Nephron (organoid): ENCODE data around the gene HMX3.
A peak's percentile ranks its signal among the peaks of the same experiment; 100 is the strongest.

Source experiments
- H3K27ac Mint-ChIP-seq, 3 experiments: 2 replicates each; pipeline ENCODE4 v1.8.0; 2020; ENCODE audit warnings: mixed read lengths in 3 of 3, mild to moderate bottlenecking in 2 of 3, moderate library complexity in 1 of 3
- H3K27me3 Mint-ChIP-seq: 2 replicates; pipeline ENCODE4 v1.8.0; 2021; ENCODE audit warnings: low read depth, mild to moderate bottlenecking, moderate library complexity, mixed read lengths
- H3K36me3 Mint-ChIP-seq: 2 replicates; pipeline ENCODE4 v1.8.0; 2020; ENCODE audit warnings: low read depth, mixed read lengths
- H3K4me1 Mint-ChIP-seq: 2 replicates; pipeline ENCODE4 v1.8.0; 2020; ENCODE audit warnings: mixed read lengths
- H3K4me3 Mint-ChIP-seq, 3 experiments: 2 replicates each; pipeline ENCODE4 v1.8.0; 2020; ENCODE audit warnings: mild to moderate bottlenecking in 3 of 3, mixed read lengths in 3 of 3, moderate library complexity in 2 of 3
- H3K9me3 Mint-ChIP-seq: 2 replicates; pipeline ENCODE4 v1.8.0; 2020; ENCODE audit warnings: mixed read lengths
- TF ChIP-seq, protein P1 (sequence below), 3 experiments: fragments of 200-600 bp; sonication (generic); IDR thresholded peaks; one replicate each; pipeline ENCODE4 v1.5.0; 2021; ENCODE audit warnings: antibody characterized with exemption in 3 of 3; ENCODE audit not compliant: unreplicated experiment in 3 of 3

HMX3 gene

DNA sequence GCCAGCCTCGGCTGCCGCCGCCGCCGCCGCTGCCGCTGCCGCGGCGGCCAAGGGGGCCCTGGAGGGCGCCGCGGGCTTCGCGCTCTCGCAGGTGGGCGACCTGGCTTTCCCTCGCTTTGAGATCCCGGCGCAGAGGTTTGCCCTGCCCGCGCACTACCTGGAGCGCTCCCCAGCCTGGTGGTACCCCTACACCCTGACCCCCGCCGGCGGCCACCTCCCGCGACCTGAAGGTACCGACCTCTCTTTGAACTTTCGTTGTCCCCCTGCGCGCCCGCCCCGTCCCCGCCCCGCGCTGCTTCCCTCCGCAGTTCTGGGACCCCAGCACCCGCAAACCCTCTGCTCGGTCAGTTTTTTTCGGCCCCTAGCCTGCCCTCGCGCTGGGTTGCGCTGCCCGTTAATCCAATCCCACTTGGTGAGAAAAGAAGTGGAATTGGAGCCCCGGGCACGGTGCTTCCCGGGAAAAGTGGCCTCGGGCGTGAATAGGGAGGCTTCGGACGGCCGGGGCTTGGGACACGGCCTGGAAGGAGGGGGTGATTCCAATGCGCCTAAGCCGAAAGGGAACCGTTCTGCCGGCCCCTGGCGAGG, 543 bp downstream of the HMX3 start:
- TF ChIP-seq, protein P1, sequence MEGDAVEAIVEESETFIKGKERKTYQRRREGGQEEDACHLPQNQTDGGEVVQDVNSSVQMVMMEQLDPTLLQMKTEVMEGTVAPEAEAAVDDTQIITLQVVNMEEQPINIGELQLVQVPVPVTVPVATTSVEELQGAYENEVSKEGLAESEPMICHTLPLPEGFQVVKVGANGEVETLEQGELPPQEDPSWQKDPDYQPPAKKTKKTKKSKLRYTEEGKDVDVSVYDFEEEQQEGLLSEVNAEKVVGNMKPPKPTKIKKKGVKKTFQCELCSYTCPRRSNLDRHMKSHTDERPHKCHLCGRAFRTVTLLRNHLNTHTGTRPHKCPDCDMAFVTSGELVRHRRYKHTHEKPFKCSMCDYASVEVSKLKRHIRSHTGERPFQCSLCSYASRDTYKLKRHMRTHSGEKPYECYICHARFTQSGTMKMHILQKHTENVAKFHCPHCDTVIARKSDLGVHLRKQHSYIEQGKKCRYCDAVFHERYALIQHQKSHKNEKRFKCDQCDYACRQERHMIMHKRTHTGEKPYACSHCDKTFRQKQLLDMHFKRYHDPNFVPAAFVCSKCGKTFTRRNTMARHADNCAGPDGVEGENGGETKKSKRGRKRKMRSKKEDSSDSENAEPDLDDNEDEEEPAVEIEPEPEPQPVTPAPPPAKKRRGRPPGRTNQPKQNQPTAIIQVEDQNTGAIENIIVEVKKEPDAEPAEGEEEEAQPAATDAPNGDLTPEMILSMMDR (IDR thresholded peaks at IDR 0.05; ENCODE audit: unreplicated experiment in 3 of 3): no peak
- H3K36me3 Mint-ChIP-seq: no peaks in the 10 kb centered on the region
- no peak overlapping the region for H3K27ac Mint-ChIP-seq
- peak overlapping the region; percentile 47 to 80 (median 67) for H3K4me3 Mint-ChIP-seq
- no peaks in the 10 kb centered on the region for H3K9me3 Mint-ChIP-seq
- H3K4me1 Mint-ChIP-seq: peaks cover 43% of the 10 kb centered on the region
- H3K27me3 Mint-ChIP-seq: peaks cover 97% of the 10 kb centered on the region

DNA sequence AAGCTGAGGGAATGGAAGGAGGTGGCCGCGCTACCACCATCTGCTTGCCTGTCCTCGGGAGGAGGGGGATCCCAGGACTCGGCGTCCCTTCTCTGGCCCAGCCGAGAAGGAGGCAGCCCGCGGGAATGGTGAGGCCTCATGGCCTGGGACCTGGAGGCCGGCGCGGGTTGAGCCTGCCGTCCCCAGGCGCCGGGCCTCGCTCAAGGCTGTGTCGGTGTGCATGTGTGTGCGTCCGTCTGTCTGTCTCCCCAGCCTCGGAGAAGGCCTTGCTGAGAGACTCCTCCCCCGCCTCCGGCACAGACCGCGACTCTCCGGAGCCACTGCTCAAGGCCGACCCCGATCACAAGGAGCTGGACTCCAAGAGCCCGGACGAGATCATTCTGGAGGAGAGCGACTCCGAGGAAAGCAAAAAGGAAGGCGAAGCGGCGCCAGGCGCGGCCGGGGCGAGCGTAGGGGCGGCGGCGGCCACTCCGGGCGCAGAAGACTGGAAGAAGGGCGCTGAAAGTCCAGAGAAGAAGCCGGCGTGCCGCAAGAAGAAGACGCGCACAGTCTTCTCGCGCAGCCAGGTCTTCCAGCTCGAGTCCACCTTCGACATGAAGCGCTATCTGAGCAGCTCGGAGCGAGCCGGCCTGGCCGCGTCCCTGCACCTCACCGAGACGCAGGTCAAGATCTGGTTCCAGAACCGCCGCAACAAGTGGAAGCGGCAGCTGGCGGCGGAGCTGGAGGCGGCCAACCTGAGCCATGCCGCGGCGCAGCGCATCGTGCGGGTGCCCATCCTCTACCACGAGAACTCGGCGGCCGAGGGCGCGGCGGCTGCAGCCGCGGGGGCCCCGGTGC, 1.3 kb downstream of the HMX3 start:
- peak overlapping the region; percentile 66 to 80 (median 73) for H3K4me3 Mint-ChIP-seq
- TF ChIP-seq, protein P1 (IDR thresholded peaks at IDR 0.05; ENCODE audit: unreplicated experiment in 3 of 3): no peak
- H3K27me3 Mint-ChIP-seq: peaks cover 97% of the 10 kb centered on the region
- H3K4me1 Mint-ChIP-seq: peaks cover 43% of the 10 kb centered on the region
- no peaks in the 10 kb centered on the region for H3K36me3 Mint-ChIP-seq
- H3K27ac Mint-ChIP-seq: no peak overlapping the region
- no peaks in the 10 kb centered on the region for H3K9me3 Mint-ChIP-seq

DNA sequence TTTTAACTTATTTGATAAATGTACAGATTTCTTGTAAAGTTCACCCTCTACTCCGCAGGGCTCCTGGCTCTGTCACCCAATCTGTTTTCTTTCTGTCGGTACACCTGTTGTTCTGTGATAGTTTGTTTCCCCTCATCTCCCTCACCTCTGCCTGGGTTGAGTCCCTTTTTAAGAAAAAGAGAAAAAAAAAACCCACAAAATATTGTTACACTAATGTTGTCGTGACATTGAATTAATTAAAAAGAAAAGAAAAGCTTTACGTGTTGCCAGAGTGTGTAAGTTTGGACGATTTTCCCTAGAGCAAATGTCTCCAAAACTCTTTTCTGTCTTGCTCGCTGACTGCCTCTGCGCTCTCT, 3.4 kb downstream of the HMX3 start:
- Mint-ChIP-seq H3K27ac (no peak overlapping the region), H3K9me3 (no peaks in the 10 kb centered on the region), H3K36me3 (no peaks in the 10 kb centered on the region), H3K4me3 (peak overlapping the region in 2 of 3 experiments; percentile 24 to 49), H3K27me3 (peaks cover 97% of the 10 kb centered on the region), H3K4me1 (peaks cover 28% of the 10 kb centered on the region)
- TF ChIP-seq, protein P1 (IDR thresholded peaks at IDR 0.05; ENCODE audit: unreplicated experiment in 3 of 3): no peak

DNA sequence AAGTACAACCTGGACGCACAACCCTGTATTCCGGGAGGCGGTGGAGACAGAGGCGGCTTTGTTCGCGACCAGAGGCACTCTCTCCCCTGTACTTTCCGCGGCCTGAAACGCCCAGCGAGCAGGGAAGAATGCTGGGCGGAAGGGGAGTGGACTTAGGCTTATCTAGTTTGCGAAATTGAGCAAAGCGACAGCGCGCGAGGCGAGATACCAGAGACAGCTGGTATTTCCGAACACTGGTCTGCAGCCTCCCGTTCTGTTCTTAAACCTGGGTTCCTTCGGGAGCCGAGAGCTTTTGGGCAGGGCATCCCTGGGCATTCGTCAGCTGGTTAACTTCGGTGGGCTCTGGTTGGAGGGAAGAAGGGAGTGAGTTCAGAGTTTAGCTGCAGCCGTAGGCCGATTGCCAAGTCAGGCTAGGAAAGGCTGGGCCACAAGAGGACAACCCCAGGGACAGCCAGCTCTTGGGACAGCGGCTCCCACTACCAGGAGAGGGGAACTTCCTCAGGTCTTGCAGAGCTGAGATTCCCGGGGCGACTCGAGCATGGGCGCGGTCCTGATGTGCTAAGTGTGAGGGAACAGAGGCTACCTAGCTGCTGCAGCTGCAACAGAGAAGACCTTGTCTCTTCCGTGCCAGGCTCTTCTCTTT, 3.9 kb downstream of the HMX3 start:
- Mint-ChIP-seq H3K4me3 (peak overlapping the region; percentile 24 to 49 (median 35)), H3K4me1 (peaks cover 24% of the 10 kb centered on the region), H3K9me3 (no peaks in the 10 kb centered on the region), H3K36me3 (no peaks in the 10 kb centered on the region), H3K27ac (no peak overlapping the region), H3K27me3 (peaks cover 97% of the 10 kb centered on the region)
- TF ChIP-seq, protein P1 (IDR thresholded peaks at IDR 0.05; ENCODE audit: unreplicated experiment in 3 of 3): no peak

DNA sequence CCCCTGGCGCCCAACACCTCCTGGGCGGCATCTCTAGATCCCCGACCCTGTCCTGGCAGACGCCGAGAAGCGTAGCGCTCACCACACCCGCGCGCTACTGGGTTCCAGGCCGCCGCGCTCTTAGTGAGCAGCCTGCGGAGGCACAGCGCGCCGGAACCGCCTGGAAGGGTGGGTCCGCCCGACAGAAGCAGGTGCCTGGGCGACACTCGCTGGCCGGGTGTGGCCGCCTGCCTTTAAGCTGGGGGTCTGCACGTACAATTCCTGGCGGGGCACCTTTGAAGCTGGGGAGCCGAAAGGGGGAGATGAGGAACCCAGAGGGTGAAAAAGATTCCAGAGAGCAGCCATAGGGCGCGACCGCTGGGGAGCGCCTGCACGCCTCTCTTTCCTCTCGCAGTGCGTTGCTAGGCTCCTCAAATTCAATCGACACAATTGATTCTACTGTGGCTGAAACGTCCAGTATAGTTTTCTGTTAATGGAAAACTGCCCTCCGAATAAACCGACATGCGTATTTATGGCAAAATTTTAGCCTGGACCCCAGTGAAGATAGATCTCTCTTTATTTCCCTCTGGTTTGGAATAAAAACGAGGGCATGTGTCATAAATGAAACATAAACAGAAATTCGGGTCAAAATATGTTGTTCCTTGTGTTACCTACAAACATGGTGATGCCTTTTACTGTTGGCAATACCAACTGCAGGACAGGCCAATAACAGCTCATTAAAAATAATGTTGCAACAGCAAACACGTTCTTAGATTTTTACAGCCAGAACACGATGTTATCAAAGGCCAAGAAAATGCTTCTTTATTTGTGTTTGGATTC, 4.6 kb downstream of the HMX3 start:
- peaks cover 29% of the 10 kb centered on the region for H3K4me1 Mint-ChIP-seq
- no peak overlapping the region for H3K27ac Mint-ChIP-seq
- TF ChIP-seq, protein P1 (IDR thresholded peaks at IDR 0.05; ENCODE audit: unreplicated experiment in 3 of 3): no peak
- H3K27me3 Mint-ChIP-seq: peaks cover 97% of the 10 kb centered on the region
- no peak overlapping the region for H3K4me3 Mint-ChIP-seq
- no peaks in the 10 kb centered on the region for H3K36me3 Mint-ChIP-seq
- no peaks in the 10 kb centered on the region for H3K9me3 Mint-ChIP-seq
